DND-41 (cell line): ENCODE results near the gene ANKRD23.

Experiments
- ATAC-seq: fragments of 200-7000 bp; cut with Tn5 transposase; 3 replicates; pipeline ENCODE4 v1.9.1; 2021; ENCODE audit warnings: low read depth; ENCODE audit not compliant: insufficient read depth
- DNase-seq: peaks from one replicate; pipeline ENCODE4 v3.0.0-alpha.2; 2020
- H2AFZ ChIP-seq: 2 replicates; pipeline ENCODE4 v1.6.0; 2012; ENCODE audit warnings: low read depth, low read length
- H3K27ac ChIP-seq: 2 replicates; pipeline ENCODE4 v1.5.1; 2012; ENCODE audit warnings: low read length, inconsistent platforms
- H3K27me3 ChIP-seq: fragments of 200-600 bp; sonication (generic); 2 replicates; pipeline ENCODE4 v1.6.0; 2012; ENCODE audit warnings: low read length, mild to moderate bottlenecking, inconsistent platforms; ENCODE audit not compliant: insufficient read depth, poor library complexity
- H3K36me3 ChIP-seq: 2 replicates; pipeline ENCODE4 v1.5.1; 2012; ENCODE audit warnings: low read length, inconsistent platforms; ENCODE audit not compliant: insufficient read depth
- H3K4me1 ChIP-seq: 2 replicates; pipeline ENCODE4 v1.5.1; 2012; ENCODE audit warnings: mild to moderate bottlenecking, low read length; ENCODE audit not compliant: insufficient read depth
- H3K4me2 ChIP-seq: 2 replicates; pipeline ENCODE4 v1.6.0; 2012; ENCODE audit warnings: mild to moderate bottlenecking, moderate library complexity, low read length, inconsistent platforms; ENCODE audit not compliant: insufficient read depth
- H3K4me3 ChIP-seq, 2 experiments: fragments of 200-600 bp in 1 of 2; shearing (Covaris generic) in 1 of 2; 2 replicates each; pipeline ENCODE4 v1.5.1; 2012 to 2016; ENCODE audit warnings: inconsistent platforms in 2 of 2, low read length in 2 of 2, mild to moderate bottlenecking in 2 of 2, low read depth in 1 of 2, moderate library complexity in 1 of 2
- H3K79me2 ChIP-seq: 2 replicates; pipeline ENCODE4 v1.6.0; 2012; ENCODE audit warnings: low read length, inconsistent platforms; ENCODE audit not compliant: insufficient read depth
- H3K9ac ChIP-seq: 2 replicates; pipeline ENCODE4 v1.6.0; 2012; ENCODE audit warnings: low read depth, mild to moderate bottlenecking, inconsistent platforms, low read length, moderate library complexity
- H3K9me3 ChIP-seq: 2 replicates; pipeline ENCODE4 v1.5.1; 2012; ENCODE audit warnings: low read length, moderate library complexity, mild to moderate bottlenecking, inconsistent platforms; ENCODE audit not compliant: insufficient read depth, severe bottlenecking
- H4K20me1 ChIP-seq: 2 replicates; pipeline ENCODE4 v1.6.0; 2012; ENCODE audit warnings: low read length; ENCODE audit not compliant: insufficient read depth
- CTCF ChIP-seq: IDR thresholded peaks from 2 replicates; pipeline ENCODE4 v1.5.1; 2012; ENCODE audit warnings: borderline replicate concordance, low read length, moderate library complexity, mild to moderate bottlenecking; ENCODE audit not compliant: poor library complexity, severe bottlenecking; ENCODE audit errors: extremely low read depth
- EZH2 ChIP-seq: IDR thresholded peaks from 3 replicates; pipeline ENCODE4 v1.6.1; 2012; ENCODE audit warnings: borderline replicate concordance, low read depth, mild to moderate bottlenecking, moderate library complexity, low read length, inconsistent platforms; ENCODE audit not compliant: severe bottlenecking

Gene ANKRD23

GRCh38 chr2:96841701-96842495, 1.9 kb downstream of the ANKRD23 start:
- ATAC-seq (no peak), DNase-seq (no peak)
- no peaks in the 10 kb centered on the region for H3K27me3 ChIP-seq
- no peak overlapping the region for H3K4me3 ChIP-seq
- no peaks in the 10 kb centered on the region for H3K4me1 ChIP-seq
- H3K9me3 ChIP-seq = no peaks in the 10 kb centered on the region
- no peak overlapping the region for H3K4me2 ChIP-seq
- no peak for TF ChIP-seq EZH2
- TF ChIP-seq CTCF = no peak
- no peak overlapping the region for H2AFZ ChIP-seq
- no peak overlapping the region for H3K27ac ChIP-seq
- no peaks in the 10 kb centered on the region for H3K79me2 ChIP-seq
- peaks cover 46% of the 10 kb centered on the region for H3K36me3 ChIP-seq
- no peak overlapping the region for H3K9ac ChIP-seq
- H4K20me1 ChIP-seq = peaks cover 8% of the 10 kb centered on the region

GRCh38 chr2:96839875-96840850, 3.7 kb downstream of the ANKRD23 start:
- DNase-seq = no peak
- peaks cover 53% of the 10 kb centered on the region for H3K36me3 ChIP-seq
- ATAC-seq = 0 out of 3 replicates have a peak, but pooled peaks have one; percentile 7
- H3K4me2 ChIP-seq = no peak overlapping the region
- H2AFZ ChIP-seq = no peak overlapping the region
- no peaks in the 10 kb centered on the region for H3K9me3 ChIP-seq
- H3K4me3 ChIP-seq = no peak overlapping the region
- no peaks in the 10 kb centered on the region for H3K27me3 ChIP-seq
- TF ChIP-seq CTCF (no peak), EZH2 (no peak)
- no peaks in the 10 kb centered on the region for H3K79me2 ChIP-seq
- peaks cover 10% of the 10 kb centered on the region for H4K20me1 ChIP-seq
- no peak overlapping the region for H3K9ac ChIP-seq
- no peak overlapping the region for H3K27ac ChIP-seq
- H3K4me1 ChIP-seq = no peaks in the 10 kb centered on the region

GRCh38 chr2:96839293-96839874, 4.4 kb downstream of the ANKRD23 start:
- H4K20me1 ChIP-seq = peaks cover 13% of the 10 kb centered on the region
- no peaks in the 10 kb centered on the region for H3K9me3 ChIP-seq
- H3K4me2 ChIP-seq = no peak overlapping the region
- peaks cover 58% of the 10 kb centered on the region for H3K36me3 ChIP-seq
- no peak overlapping the region for H3K4me3 ChIP-seq
- no peaks in the 10 kb centered on the region for H3K79me2 ChIP-seq
- no peaks in the 10 kb centered on the region for H3K27me3 ChIP-seq
- no peak overlapping the region for H3K27ac ChIP-seq
- DNase-seq (peak; percentile 21), ATAC-seq (peak; percentile 23; the same call in 1 of the 3 replicates)
- no peak for TF ChIP-seq CTCF
- TF ChIP-seq EZH2 = no peak
- no peaks in the 10 kb centered on the region for H3K4me1 ChIP-seq
- no peak overlapping the region for H2AFZ ChIP-seq
- no peak overlapping the region for H3K9ac ChIP-seq
